HG03520 (cell line): ENCODE data around the gene LMX1A.
A peak's percentile ranks its signal among the peaks of the same experiment; 100 is the strongest.

Source experiments
- ATAC-seq: cut with Tn5 transposase; IDR thresholded peaks from one replicate; pipeline ENCODE4 v1.9.1; 2021; ENCODE audit warnings: mild to moderate bottlenecking, moderate library complexity; ENCODE audit not compliant: unreplicated experiment

The LMX1A gene

DNA sequence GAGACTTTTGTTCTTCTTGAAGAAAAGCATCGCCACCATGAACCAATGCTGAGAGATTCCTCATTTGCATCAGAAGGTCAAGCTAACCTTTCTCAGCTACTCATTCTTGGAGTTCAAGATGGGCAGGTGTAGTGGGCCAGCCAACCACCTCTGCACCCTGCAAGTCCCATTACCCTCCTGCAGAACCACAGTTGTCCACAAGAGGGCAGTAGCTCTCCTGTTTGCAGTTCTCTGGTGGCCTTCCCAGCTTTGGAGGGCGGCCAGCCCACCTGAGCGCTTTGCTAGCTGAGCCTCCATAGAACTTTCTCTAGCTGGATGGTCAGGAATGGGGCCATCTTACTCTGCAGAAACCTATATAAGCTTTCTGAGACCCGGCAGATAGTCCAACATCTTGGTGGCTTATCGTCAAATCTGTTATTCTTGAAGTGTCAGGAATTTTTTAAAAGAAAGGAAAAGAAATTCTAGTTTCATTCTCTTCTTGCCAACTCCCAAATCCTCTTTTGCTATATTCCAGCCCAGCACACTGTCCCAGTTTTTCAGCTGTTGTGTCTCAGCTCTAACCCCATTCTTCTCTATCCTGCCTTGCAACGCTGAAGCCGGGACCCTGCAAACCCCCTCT, 11.0 kb upstream of the LMX1A start:
- ATAC-seq = peak; percentile 66

- ATAC-seq = no peak
Observed at GRCh38 chr1:165365341-165365740, 8.8 kb upstream of the LMX1A start.

- ATAC-seq = no peak
Observed at GRCh38 chr1:165364568-165365133, 8.1 kb upstream of the LMX1A start.

DNA sequence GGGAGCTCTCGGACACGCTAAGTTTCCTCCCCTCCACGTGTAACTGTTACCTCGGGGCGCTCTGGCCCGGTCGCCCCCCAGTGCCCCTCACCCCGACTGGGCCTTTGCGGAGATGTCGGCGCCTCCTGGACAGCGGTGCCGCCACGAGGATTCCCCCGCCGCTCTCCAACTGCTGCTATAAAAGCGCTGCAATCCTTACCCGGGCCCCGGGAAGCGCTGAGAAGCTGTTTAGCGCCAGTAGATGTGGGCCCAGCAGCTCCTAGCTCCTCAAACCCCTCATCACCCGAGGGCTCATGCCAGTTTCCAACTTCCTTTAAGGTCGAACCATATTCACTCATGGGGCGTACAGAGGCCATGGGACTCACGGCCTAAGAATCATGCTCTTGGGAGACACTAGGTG, 361 bp upstream of the LMX1A start:
- no peak for ATAC-seq

- ATAC-seq = no peak
Observed at GRCh38 chr1:165355139-165355976, 1.2 kb downstream of the LMX1A start.

DNA sequence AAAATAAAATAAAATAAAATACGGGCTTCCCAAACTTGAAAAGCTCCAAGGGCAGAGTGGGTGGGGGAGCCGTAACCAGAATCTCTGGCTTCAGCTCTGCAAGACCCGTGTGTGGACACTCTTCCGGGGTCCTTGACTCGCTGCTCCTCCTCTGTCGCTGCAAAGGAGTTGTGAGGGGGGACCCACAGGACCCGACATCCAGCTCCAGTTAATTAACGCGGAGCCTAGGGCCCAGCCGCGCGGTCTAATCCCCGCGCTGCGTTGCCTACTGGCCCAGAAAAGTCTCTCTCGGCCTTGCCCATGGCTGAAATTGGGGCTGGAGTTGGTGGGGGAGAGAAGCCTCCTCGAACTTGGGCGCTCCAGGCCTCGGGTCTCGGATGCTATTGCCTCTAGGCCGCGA, 1.8 kb downstream of the LMX1A start:
- no peak for ATAC-seq

GRCh38 chr1:165353731-165354671, 2.5 kb downstream of the LMX1A start:
- ATAC-seq = no peak

DNA sequence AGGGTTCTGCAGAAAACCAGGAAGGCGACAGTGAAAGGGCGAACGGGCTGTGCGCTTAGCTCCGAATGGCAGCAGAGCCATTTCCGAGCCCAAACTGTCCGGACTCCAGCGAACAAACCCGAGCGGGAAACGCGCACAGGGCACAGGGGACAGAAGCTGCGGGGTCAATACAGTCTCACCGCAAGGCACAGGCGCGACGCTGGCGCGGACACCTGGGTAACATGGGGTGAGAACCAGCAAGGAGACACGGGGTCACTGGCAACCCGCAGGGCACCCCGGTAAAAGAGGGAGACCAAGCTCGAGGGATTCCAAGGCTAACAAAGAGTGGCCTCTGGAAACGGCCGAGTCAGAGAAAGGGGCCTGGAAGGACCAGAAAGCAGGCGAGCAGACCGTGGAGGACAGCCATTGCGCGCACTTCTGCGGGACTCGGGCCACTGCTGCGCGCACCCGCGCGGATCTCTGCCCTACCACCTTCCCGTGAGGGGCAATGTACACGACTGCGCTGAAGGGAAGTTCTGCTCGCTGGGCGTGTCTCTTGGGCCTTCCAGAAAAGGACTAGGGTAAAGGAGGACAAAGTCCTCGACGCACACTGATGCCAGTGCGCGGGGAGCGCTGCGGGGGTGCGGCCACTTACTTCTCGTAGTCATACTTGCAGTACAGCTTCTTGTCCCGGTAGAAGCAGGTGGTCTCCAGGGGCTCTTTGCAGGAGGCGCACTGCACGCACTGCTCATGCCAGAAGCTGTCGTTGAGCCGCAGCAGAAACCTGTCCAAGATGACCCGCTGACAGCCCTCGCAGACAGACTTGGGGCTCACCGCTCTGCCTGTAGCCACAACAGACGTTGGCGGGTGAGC, 3.8 kb downstream of the LMX1A start:
- ATAC-seq = no peak

- ATAC-seq = no peak
Observed at GRCh38 chr1:165351863-165352441, 4.6 kb downstream of the LMX1A start.

DNA sequence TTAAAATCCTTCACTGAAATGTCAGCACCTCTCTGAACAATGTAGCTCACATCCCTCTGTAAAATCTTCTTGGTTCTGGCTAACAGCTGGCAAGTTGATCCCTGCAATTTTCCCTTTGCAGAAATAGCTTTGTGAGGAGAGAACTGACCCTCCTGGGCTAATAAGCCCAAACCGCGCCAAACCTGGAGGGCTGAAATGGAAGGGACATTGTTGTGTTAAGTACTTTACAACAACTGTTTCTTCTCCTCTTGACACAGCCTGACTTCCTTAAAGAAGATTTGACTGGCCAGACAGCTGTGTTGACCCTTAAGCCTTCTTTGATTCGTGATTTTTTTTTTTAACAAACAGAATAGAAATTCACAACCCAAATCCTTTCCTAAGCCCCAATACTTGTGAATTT, 5.7 kb downstream of the LMX1A start:
- no peak for ATAC-seq

GRCh38 chr1:165345502-165345901, 11.0 kb downstream of the LMX1A start:
- ATAC-seq = no peak

- ATAC-seq = no peak
Observed at GRCh38 chr1:165344736-165345135, 11.8 kb downstream of the LMX1A start.

DNA sequence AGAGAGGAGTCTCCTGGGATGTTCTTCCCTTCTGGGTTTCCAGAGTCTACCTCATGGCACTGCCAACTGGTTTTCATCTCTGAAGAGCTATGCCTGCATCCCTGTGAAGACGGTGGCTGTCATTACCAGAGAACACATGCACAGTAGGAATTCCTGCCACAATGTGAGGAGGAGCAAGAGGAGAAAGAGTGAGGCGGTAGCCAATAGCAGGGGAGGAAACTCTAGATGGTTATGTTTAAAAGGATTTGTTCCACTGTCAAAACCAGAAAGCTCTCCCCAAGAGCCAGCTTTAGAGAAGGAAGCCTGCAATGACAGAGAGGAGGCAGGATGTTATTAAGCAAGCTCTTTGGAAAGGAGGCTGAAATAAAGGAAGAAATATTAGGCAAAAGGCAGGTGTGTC, 12.3 kb downstream of the LMX1A start:
- ATAC-seq = no peak

GRCh38 chr1:165342587-165342986, 13.9 kb downstream of the LMX1A start:
- no peak for ATAC-seq

DNA sequence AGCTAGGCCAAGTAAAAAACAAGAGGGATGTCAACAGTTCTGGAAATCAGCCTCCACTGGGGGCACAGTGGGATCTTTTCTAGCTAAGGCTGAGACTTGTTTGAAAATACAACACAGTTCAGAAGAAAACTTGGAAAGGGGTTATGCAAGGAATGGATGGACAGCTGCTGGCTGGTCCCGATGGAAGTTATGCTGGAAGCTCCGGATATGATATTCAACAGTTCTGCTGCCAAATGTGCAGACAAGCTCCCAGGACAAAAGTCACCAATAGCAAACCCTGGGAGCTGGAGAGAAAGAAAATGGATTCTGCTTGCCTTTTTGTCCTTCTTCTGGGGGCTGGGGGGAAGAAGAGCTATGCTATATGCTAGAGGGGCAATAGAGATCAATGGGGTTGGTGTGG, 14.3 kb downstream of the LMX1A start:
- no peak for ATAC-seq

DNA sequence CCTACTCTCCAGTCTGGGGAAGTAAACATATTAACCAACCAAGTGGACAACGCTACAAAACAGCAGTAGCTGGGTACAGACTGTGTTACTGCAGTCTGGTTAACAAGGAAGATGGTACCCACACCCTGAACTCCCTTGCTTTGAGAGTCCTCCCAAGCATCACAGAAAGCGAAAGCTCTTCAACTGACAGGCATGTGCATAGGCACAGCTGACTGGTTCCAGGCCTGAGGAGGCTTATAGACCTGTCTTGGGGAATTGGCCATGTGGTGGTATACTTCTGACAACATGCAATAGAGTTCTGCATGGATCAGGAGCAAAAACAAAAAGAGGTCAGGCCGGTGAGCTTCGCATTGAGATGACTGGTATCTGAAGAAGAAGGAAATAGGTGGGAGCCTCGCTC, 17.4 kb downstream of the LMX1A start:
- ATAC-seq = no peak

GRCh38 chr1:165330483-165330882, 26.0 kb downstream of the LMX1A start:
- ATAC-seq = no peak

DNA sequence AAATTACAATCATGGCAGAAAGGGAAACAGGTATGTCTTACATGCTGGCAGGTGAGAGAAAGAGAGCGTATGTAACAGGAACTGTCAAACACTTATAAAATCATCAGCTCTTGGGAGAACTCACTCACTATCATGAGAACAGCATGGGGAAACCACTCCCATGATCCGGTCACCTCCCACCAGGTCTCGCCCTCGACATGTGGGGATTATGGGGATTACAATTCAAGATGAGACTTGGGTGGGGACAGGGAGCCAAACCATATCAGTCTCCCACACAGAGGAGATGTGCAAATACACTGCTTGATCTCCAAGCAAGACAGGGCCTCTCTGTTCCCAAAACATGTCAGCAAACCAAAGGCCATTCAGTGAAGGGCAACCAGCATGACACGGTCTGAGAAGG, 27.4 kb downstream of the LMX1A start:
- no peak for ATAC-seq

GRCh38 chr1:165328136-165328535, 28.4 kb downstream of the LMX1A start:
- ATAC-seq = no peak

DNA sequence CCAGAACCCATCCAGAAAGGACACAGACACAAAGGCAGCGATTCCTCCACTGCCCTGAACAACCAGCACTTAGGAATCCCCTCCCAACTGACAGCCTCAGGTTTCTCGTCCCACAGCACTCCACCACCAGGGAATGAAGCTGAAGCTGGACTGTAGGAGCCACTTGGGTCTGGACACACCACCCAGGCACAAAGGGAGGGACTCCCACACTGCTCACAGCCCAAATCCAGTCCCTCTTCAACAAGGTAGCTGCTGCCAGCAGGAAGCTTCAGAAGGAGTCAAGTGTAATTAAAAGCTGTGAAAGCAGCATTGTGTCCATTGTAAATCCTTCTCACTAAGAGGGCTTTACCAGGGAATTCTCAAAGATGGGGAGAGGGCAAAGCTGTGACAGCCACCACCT, 29.0 kb downstream of the LMX1A start:
- ATAC-seq = no peak
